T1000 (cell line): ENCODE data around the gene UPB1.
"Not testable (repeated sequence)": the region's sequence is repeated elsewhere in the genome, so short reads cannot be mapped to it uniquely, and the experiment has no call there.

Experiments
- DNase-seq: peaks from one replicate; lab custom pipeline; 2025; ENCODE audit warnings: mixed read lengths; lab: John Stamatoyannopoulos, UW

The UPB1 gene

GRCh38 chr22:24482575-24482974, 12.6 kb upstream of the UPB1 start:
- no peak for DNase-seq

GRCh38 chr22:24482998-24483397, 12.1 kb upstream of the UPB1 start:
- DNase-seq, result no peak

- DNase-seq, result no peak
These were observed 11.1 kb upstream of the UPB1 start for GRCh38 chr22:24483976-24484545.

GRCh38 chr22:24485170-24485569, 10.0 kb upstream of the UPB1 start:
- DNase-seq, result no peak

- DNase-seq, result no peak
These were observed 9.5 kb upstream of the UPB1 start for GRCh38 chr22:24485608-24486007.

- no peak for DNase-seq
These were observed 8.6 kb upstream of the UPB1 start for GRCh38 chr22:24486501-24486921.

- no peak for DNase-seq
These were observed 6.1 kb upstream of the UPB1 start for GRCh38 chr22:24489011-24489410.

- not testable (repeated sequence) for DNase-seq
These were observed 5.7 kb upstream of the UPB1 start for GRCh38 chr22:24489434-24489833.

GRCh38 chr22:24492391-24492790, 2.7 kb upstream of the UPB1 start:
- no peak for DNase-seq

- no peak for DNase-seq
These were observed 985 bp upstream of the UPB1 start for GRCh38 chr22:24494167-24494527.

GRCh38 chr22:24495365-24495675, 188 bp downstream of the UPB1 start:
- no peak for DNase-seq

GRCh38 chr22:24496234-24496633, 1.1 kb downstream of the UPB1 start:
- no peak for DNase-seq

GRCh38 chr22:24496661-24497060, 1.5 kb downstream of the UPB1 start:
- no peak for DNase-seq

- DNase-seq, result no peak
These were observed 2.7 kb downstream of the UPB1 start for GRCh38 chr22:24497841-24498258.

- DNase-seq, result no peak
These were observed 3.7 kb downstream of the UPB1 start for GRCh38 chr22:24498824-24499223.

- no peak for DNase-seq
These were observed 4.7 kb downstream of the UPB1 start for GRCh38 chr22:24499706-24500276.

GRCh38 chr22:24500277-24500820, 5.2 kb downstream of the UPB1 start:
- DNase-seq, result no peak

GRCh38 chr22:24501301-24502005, 6.3 kb downstream of the UPB1 start:
- DNase-seq, result no peak

- DNase-seq, result no peak
These were observed 6.9 kb downstream of the UPB1 start for GRCh38 chr22:24502034-24502433.

- DNase-seq, result no peak
These were observed 7.4 kb downstream of the UPB1 start for GRCh38 chr22:24502541-24502940.

GRCh38 chr22:24503137-24503842, 8.2 kb downstream of the UPB1 start:
- DNase-seq, result peak; percentile 32

- DNase-seq, result no peak
These were observed 8.8 kb downstream of the UPB1 start for GRCh38 chr22:24503843-24504338.

GRCh38 chr22:24504540-24504939, 9.4 kb downstream of the UPB1 start:
- no peak for DNase-seq
